Neutrophil (primary cell): Measurements from ENCODE around the gene SORBS2.

Experiments
- H3K27ac ChIP-seq: fragments of 200-600 bp; sonication (generic); 2 replicates; pipeline ENCODE4 v1.5.1; 2016; ENCODE audit warnings: mild to moderate bottlenecking, moderate library complexity
- H3K27me3 ChIP-seq: fragments of 200-600 bp; sonication (generic); 2 replicates; pipeline ENCODE4 v1.6.0; 2016; ENCODE audit warnings: mild to moderate bottlenecking
- H3K36me3 ChIP-seq: fragments of 200-600 bp; sonication (generic); 2 replicates; pipeline ENCODE4 v1.5.1; 2017
- H3K4me1 ChIP-seq, 2 experiments: fragments of 200-600 bp in 1 of 2; sonication (generic) in 1 of 2; 1 replicate in 1 of 2; 2 replicates in 1 of 2; pipeline versions ENCODE4 v1.5.1 to v1.6.1; 2013 to 2016; ENCODE audit warnings: low read depth in 1 of 2, low read length in 1 of 2, mild to moderate bottlenecking in 1 of 2, moderate library complexity in 1 of 2; ENCODE audit not compliant: control insufficient read depth in 1 of 2, insufficient read depth in 1 of 2
- H3K4me3 ChIP-seq, 2 experiments: fragments of 200-600 bp in 1 of 2; sonication (generic) in 1 of 2; 1 replicate in 1 of 2; 2 replicates in 1 of 2; pipeline ENCODE4 v1.5.1; 2013 to 2016; ENCODE audit warnings: low read depth in 1 of 2, low read length in 1 of 2, mild to moderate bottlenecking in 1 of 2, moderate library complexity in 1 of 2
- H3K9me3 ChIP-seq: fragments of 200-600 bp; sonication (generic); 2 replicates; pipeline ENCODE4 v1.5.1; 2016
- TF ChIP-seq, protein P1 (sequence below): fragments of 200-600 bp; sonication (generic); IDR thresholded peaks from 2 replicates; pipeline ENCODE4 v1.5.1; 2016; ENCODE audit warnings: antibody characterized with exemption

Gene SORBS2

DNA sequence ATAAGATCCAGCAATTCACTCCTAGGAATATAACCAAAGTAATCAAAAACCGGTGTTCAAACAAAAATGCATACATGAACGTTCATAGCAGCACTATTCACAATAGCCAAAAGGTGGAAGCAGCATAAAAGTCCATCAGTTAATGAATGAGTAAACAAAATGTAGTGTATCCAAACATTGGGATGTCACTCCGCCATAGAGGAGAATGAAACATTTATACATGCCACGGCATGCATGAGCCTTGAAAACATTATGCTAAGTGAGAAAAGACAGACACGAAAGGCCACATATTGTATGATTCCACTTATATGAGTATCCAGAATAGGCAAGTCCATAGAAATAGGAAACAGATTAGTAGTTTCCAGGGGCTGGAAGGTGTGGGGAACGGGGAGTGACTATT lies 265.7 kb downstream of the SORBS2 start:
- Histone ChIP-seq H3K27ac (no peak overlapping the region), H3K36me3 (no peaks in the 10 kb centered on the region), H3K27me3 (peaks cover 39% of the 10 kb centered on the region), H3K9me3 (no peaks in the 10 kb centered on the region), H3K4me1 (no peaks in the 10 kb centered on the region), H3K4me3 (no peak overlapping the region)
- TF ChIP-seq, protein P1, sequence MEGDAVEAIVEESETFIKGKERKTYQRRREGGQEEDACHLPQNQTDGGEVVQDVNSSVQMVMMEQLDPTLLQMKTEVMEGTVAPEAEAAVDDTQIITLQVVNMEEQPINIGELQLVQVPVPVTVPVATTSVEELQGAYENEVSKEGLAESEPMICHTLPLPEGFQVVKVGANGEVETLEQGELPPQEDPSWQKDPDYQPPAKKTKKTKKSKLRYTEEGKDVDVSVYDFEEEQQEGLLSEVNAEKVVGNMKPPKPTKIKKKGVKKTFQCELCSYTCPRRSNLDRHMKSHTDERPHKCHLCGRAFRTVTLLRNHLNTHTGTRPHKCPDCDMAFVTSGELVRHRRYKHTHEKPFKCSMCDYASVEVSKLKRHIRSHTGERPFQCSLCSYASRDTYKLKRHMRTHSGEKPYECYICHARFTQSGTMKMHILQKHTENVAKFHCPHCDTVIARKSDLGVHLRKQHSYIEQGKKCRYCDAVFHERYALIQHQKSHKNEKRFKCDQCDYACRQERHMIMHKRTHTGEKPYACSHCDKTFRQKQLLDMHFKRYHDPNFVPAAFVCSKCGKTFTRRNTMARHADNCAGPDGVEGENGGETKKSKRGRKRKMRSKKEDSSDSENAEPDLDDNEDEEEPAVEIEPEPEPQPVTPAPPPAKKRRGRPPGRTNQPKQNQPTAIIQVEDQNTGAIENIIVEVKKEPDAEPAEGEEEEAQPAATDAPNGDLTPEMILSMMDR = no peak

DNA sequence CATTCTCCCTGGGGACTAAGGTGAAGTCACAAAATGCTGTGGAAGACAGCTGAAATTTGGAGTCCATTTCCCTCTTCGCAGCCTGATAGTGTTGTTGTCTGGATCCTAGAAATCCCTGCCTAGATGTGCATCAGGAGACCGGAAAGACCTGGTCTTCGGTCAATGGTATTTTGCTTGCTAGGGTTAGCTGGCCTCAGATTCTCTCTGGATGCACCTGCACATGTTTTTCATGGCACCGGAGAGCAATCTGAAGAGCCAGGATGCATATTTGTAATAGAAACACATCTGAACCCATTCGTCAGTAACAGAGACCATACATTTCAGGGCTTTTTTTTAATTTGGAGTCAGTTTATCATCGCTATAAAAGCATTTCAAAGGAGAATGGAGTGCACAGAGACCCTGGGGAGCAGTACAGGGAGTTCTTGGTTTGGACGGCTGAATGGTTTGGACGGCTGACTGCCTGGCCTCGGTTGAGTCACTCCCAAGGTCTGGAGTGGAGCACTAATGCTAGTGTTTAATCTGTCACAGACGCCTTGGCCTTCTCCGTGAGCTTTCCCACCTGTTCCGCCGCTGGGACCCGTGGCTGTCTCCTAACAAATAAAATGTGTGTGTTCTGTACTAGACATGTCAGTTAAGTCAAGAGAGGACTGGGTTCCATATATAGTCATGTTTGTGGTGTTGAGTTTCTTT lies 269.2 kb downstream of the SORBS2 start:
- no peak overlapping the region for H3K4me3 ChIP-seq
- TF ChIP-seq, protein P1 = no peak
- no peaks in the 10 kb centered on the region for H3K36me3 ChIP-seq
- H3K27ac ChIP-seq = no peak overlapping the region
- H3K9me3 ChIP-seq = no peaks in the 10 kb centered on the region
- peaks cover 67% of the 10 kb centered on the region for H3K27me3 ChIP-seq
- no peaks in the 10 kb centered on the region for H3K4me1 ChIP-seq

DNA sequence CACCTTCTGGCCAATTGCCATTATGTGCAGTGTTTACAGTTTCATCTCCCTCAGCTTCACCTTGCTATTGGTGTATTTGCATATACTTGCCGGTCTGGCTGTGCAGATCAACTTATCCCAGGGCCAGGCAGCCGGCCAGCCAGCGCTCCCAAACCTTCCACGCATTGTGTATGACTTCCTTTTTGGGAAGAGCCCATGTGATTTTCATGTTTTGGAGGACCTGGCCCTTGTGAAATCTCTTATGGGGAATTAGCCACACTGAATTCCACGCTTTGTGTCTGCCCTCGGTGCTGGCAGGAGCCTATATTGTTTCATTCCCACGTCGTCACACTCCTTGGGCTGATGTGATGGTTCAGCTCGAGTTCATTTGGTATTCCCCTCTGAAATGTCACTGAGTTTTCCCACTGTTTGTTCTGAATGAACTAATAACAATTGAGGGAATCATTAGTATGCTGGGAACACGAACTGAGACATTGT lies 270.7 kb downstream of the SORBS2 start:
- peaks cover 73% of the 10 kb centered on the region for H3K27me3 ChIP-seq
- no peaks in the 10 kb centered on the region for H3K9me3 ChIP-seq
- TF ChIP-seq, protein P1 = no peak
- no peak overlapping the region for H3K4me3 ChIP-seq
- no peaks in the 10 kb centered on the region for H3K4me1 ChIP-seq
- no peaks in the 10 kb centered on the region for H3K36me3 ChIP-seq
- H3K27ac ChIP-seq = no peak overlapping the region

DNA sequence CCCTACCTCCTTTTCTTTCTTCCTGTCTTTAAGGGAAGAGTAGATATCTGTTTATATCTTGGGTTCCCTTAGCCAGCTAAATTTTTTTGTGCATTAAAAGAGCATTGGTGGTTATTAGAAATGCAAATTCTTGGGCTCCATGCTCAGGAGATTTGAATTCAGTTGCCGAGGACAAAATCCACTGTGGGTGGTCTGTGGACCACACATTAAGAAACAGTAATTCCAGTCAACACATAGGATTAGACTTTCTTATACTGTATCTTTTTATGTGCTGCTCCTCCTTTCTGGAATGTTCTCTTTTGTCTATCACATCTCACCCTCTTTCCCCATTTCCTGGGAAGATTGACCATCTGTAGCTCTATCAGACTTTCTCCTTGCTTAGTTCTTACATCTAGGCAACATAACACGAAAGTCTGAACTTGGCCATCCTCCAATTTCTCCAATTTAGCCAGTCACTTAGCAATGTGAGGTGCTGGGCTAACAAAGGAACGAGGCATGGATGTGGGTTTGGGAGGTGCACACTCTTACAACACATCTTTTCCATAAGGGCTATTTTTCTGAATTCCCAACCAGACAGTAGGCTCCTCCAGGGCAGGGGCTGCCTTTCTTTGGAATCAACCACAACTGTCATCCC lies 271.4 kb downstream of the SORBS2 start:
- H3K36me3 ChIP-seq = no peaks in the 10 kb centered on the region
- peaks cover 76% of the 10 kb centered on the region for H3K27me3 ChIP-seq
- no peaks in the 10 kb centered on the region for H3K9me3 ChIP-seq
- TF ChIP-seq, protein P1 = no peak
- no peak overlapping the region for H3K27ac ChIP-seq
- H3K4me3 ChIP-seq = no peak overlapping the region
- H3K4me1 ChIP-seq = no peaks in the 10 kb centered on the region

DNA sequence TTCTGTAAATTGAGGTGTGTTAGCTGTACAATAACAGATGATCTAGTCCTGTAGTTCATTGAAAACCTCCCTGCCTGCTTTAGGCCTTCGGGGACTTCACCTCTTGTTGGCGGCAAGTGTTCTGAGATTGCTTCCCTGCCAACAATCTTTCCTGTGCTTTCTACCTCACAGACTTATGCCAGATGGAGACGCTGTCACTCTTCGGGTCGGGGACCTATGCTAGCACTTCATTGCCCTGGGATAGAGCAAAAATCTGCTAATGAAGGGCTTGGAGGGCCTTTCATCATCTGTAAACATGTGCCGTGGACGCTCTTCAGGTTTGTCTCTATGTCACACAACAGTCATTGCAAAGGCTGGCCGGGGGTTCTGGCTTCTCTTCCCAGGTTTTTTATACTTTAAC lies 272.0 kb downstream of the SORBS2 start:
- Histone ChIP-seq H3K9me3 (no peaks in the 10 kb centered on the region), H3K36me3 (no peaks in the 10 kb centered on the region), H3K27me3 (peaks cover 78% of the 10 kb centered on the region), H3K4me1 (no peaks in the 10 kb centered on the region), H3K27ac (no peak overlapping the region), H3K4me3 (no peak overlapping the region)
- TF ChIP-seq, protein P1 = no peak
